K562 (cell line): ENCODE measurements around the gene CAPZB. TPM values are rescaled to one million over a fixed set of nuclear protein-coding genes. Genes with fewer than 3 reads are reported as not detected.
A peak's percentile ranks its signal among the peaks of the same experiment; 100 is the strongest.

Source experiments
- CHD2 ChIP-seq: IDR thresholded peaks from 2 replicates; pipeline ENCODE4 v1.6.1; 2011; ENCODE audit warnings: low read depth, low read length
- CREB1 ChIP-seq, 2 experiments: sonication (generic) in 1 of 2; formaldehyde crosslinking in 1 of 2; IDR thresholded peaks; 2 replicates each; pipeline versions ENCODE4 v1.6.1 to v1.8.0; 2012 to 2022; ENCODE audit warnings: inconsistent platforms in 1 of 2, mild to moderate bottlenecking in 1 of 2, missing genetic modification reagents in 1 of 2, moderate library complexity in 1 of 2
- EGR1 ChIP-seq: fragments of 450-650 bp; conservative IDR thresholded peaks from 2 replicates; pipeline ENCODE4 v1.6.1; 2017; ENCODE audit warnings: mild to moderate bottlenecking
- FOXJ2 ChIP-seq: fragments of 200-800 bp; sonication (Bioruptor generic); IDR thresholded peaks from 2 replicates; pipeline ENCODE4 v1.6.1; 2016; ENCODE audit warnings: missing genetic modification characterization, missing compliant biosample characterization
- FOXM1 ChIP-seq, 2 experiments: fragments of 450-650 bp in 1 of 2; sonication (generic) in 1 of 2; formaldehyde crosslinking in 1 of 2; IDR thresholded peaks; 2 replicates each; pipeline versions ENCODE4 v1.6.1 to v1.9.0; 2017 to 2022; ENCODE audit warnings: low read depth in 2 of 2, mild to moderate bottlenecking in 2 of 2, missing genetic modification reagents in 1 of 2, moderate library complexity in 1 of 2
- JUND ChIP-seq, 2 experiments: IDR thresholded peaks; 2 replicates in 1 of 2; 3 replicates in 1 of 2; pipeline ENCODE4 v1.6.1; 2011; ENCODE audit warnings: borderline replicate concordance in 2 of 2, low read depth in 2 of 2, low read length in 2 of 2, improper control_type of control experiment in 1 of 2, missing biosample characterization in 1 of 2, missing genetic modification characterization in 1 of 2, missing genetic modification reagents in 1 of 2
- PML ChIP-seq: IDR thresholded peaks from 2 replicates; pipeline ENCODE4 v1.6.1; 2012; ENCODE audit warnings: low read length, inconsistent platforms
- POLR2G ChIP-seq: fragments of 200-400 bp; formaldehyde crosslinking; IDR thresholded peaks from 2 replicates; pipeline ENCODE4 v1.6.1; 2017; ENCODE audit warnings: low read depth, mild to moderate bottlenecking, antibody characterized with exemption, low read length, moderate library complexity
- SMARCE1 ChIP-seq: fragments of 450-650 bp; IDR thresholded peaks from 2 replicates; pipeline ENCODE4 v1.7.1; 2016; ENCODE audit warnings: mild to moderate bottlenecking
- TAF1 ChIP-seq: IDR thresholded peaks from 2 replicates; pipeline ENCODE4 v1.6.1; 2011; ENCODE audit warnings: mild to moderate bottlenecking, low read length, moderate library complexity; ENCODE audit not compliant: insufficient read depth, control insufficient read depth, severe bottlenecking; ENCODE audit errors: extremely low read depth
- TEAD1 ChIP-seq, 2 experiments: fragments of 450-650 bp in 1 of 2; sonication (generic) in 1 of 2; formaldehyde crosslinking; IDR thresholded peaks; 2 replicates each; pipeline versions ENCODE4 v1.4.0 to v1.8.0; 2020 to 2022; ENCODE audit warnings: mild to moderate bottlenecking in 2 of 2, missing genetic modification reagents in 1 of 2
- ZBTB7A ChIP-seq: IDR thresholded peaks from 2 replicates; pipeline ENCODE4 v1.6.1; 2011; ENCODE audit warnings: low read depth, mild to moderate bottlenecking, low read length, moderate library complexity, borderline replicate concordance; ENCODE audit not compliant: control insufficient read depth
- ZNF217 ChIP-seq: sonication (generic); formaldehyde crosslinking; IDR thresholded peaks from 2 replicates; pipeline ENCODE4 v1.8.0; 2022; ENCODE audit warnings: mild to moderate bottlenecking, missing genetic modification reagents
- ZNF263 ChIP-seq: sonication (generic); formaldehyde crosslinking; IDR thresholded peaks from 2 replicates; pipeline ENCODE4 v1.8.0; 2022; ENCODE audit warnings: mild to moderate bottlenecking, missing genetic modification reagents, borderline replicate concordance
- ZNF274 ChIP-seq: IDR thresholded peaks from 2 replicates; pipeline ENCODE4 v1.6.1; 2011; ENCODE audit warnings: low read depth, mild to moderate bottlenecking, low read length, moderate library complexity, borderline replicate concordance
- polyA plus RNA-seq, 8 experiments: library from polyadenylated mRNA; depleted of rRNA in 4 of 8; stranded (reverse) in 5 of 8; unstranded in 3 of 8; fragments of >200 nt; fragmentation: Nextera tagmentation in 2 of 8; fragmentation: Illumina TruSeq in 1 of 8; extraction: Ambion mirVana in 2 of 8; extraction: Trizol in 1 of 8; gene quantifications; 2 replicates each; pipeline versions ENCODE4 v1.2.1 to v1.2.3, GENCODE V29; 2011 to 2014; ENCODE audit warnings: inconsistent platforms in 1 of 8, missing spikeins in 1 of 8
- total RNA-seq, 7 experiments: library from RNA; depleted of rRNA in 6 of 7; stranded (reverse); fragments of >200 nt in 6 of 7; fragmentation: Illumina TruSeq in 2 of 7; extraction: Trizol in 2 of 7; gene quantifications; 2 replicates each; pipeline versions ENCODE4 v1.2.1 to v1.2.3, GENCODE V29; 2011 to 2021; ENCODE audit warnings: low replicate concordance in 1 of 7
- TF ChIP-seq, protein P1 (sequence below): sonication (generic); formaldehyde crosslinking; IDR thresholded peaks from 2 replicates; pipeline ENCODE4 v1.9.0; 2022; ENCODE audit warnings: mild to moderate bottlenecking, missing genetic modification reagents
- TF ChIP-seq, protein P2 (sequence below): fragments of 450-650 bp; IDR thresholded peaks from 2 replicates; pipeline ENCODE4 v1.6.1; 2014; ENCODE audit warnings: low read depth, mild to moderate bottlenecking, moderate library complexity, borderline replicate concordance
- TF ChIP-seq, protein P3 (sequence below): conservative IDR thresholded peaks from 2 replicates; pipeline ENCODE4 v1.6.1; 2011; ENCODE audit warnings: low read depth, mild to moderate bottlenecking, low read length; ENCODE audit not compliant: control insufficient read depth
- TF ChIP-seq, protein P4 (sequence below), 3 experiments: fragments of 200-800 bp in 1 of 3; fragments of 250-450 bp in 1 of 3; fragments of 450-650 bp in 1 of 3; sonication (Bioruptor Pico) in 1 of 3; sonication (Bioruptor generic) in 1 of 3; formaldehyde crosslinking in 1 of 3; IDR thresholded peaks; 2 replicates each; pipeline versions ENCODE4 v1.6.1 to v1.8.0; 2016 to 2022; ENCODE audit warnings: mild to moderate bottlenecking in 2 of 3, missing genetic modification characterization in 2 of 3, missing compliant biosample characterization in 1 of 3, moderate library complexity in 1 of 3

CAPZB gene
- total and polyA plus RNA-seq, 9 of the 15 experiments (the other 6 are each of a cell fraction or from before 2014, with no cell fraction given): 57.6 to 297 (median 125) TPM

DNA sequence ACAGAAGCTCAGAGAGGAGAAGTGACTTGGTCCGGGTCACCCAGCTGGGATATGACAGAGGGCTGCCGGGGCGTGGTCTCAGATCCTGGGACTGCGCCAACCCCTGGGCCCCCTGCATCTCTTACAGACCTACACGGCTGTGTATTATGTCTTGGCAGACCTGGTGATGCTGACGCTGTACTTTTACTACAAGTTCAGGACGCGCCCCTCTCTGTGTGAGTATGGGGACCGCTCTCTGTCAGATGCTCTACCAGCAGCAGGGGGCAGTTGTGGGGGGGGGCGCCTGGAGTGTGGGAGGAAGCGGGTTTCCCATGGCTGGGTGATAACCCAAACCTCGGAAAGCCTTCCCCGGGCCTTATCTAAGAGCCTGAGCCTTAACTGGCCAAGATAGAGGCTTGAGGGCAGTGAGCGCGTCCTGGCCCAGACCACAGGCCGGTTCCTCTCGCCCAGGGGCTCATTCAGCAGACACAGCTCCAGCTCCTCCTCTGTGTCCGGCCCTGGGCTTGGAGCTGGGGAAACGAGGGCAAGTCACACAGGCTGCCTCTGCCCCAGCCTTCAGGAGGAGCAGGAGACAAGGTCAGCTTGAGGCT lies 159.9 kb downstream of the CAPZB start (continued):
- TF ChIP-seq JUND (IDR thresholded peaks at IDR 0.05; ENCODE audit: borderline replicate concordance, low read depth, low read length) (peak; percentile 52; the same call in 1 of the 2 replicates), JUND (tag; IDR thresholded peaks at IDR 0.05; ENCODE audit: borderline replicate concordance, low read depth, low read length) (no peak; the same call in 2 of the 3 replicates), ZNF263 (CRISPR knock-in tag) (peak; percentile 38; the same call in 1 of the 2 replicates), TEAD1 (CRISPR knock-in tag; IDR thresholded peaks at IDR 0.05) (no peak), SMARCE1 (peak; percentile 57; the same call in 1 of the 2 replicates), FOXJ2 (tag) (no peak), EGR1 (peak; percentile 24; the same call in 1 of the 2 replicates), ZNF217 (CRISPR knock-in tag) (no peak), CREB1 (IDR thresholded peaks at IDR 0.05) (no peak), CREB1 (CRISPR knock-in tag; IDR thresholded peaks at IDR 0.05) (no peak), POLR2G (0 out of 2 replicates have a peak, but pooled peaks have one; percentile 2), CHD2 (no peak), FOXM1 (IDR thresholded peaks at IDR 0.05; ENCODE audit: low read depth) (peak; percentile 41; the same call in 1 of the 2 replicates), FOXM1 (CRISPR knock-in tag; IDR thresholded peaks at IDR 0.05; ENCODE audit: low read depth) (no peak), ZBTB7A (peak; percentile 82), PML (peak; percentile 43; the same call in 1 of the 2 replicates), TAF1 (peak; percentile 28), ZNF274 (no peak)
- TF ChIP-seq, protein P1, sequence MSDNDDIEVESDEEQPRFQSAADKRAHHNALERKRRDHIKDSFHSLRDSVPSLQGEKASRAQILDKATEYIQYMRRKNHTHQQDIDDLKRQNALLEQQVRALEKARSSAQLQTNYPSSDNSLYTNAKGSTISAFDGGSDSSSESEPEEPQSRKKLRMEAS (CRISPR knock-in tag): peak; percentile 23; the same call in 1 of the 2 replicates
- TF ChIP-seq, protein P2, sequence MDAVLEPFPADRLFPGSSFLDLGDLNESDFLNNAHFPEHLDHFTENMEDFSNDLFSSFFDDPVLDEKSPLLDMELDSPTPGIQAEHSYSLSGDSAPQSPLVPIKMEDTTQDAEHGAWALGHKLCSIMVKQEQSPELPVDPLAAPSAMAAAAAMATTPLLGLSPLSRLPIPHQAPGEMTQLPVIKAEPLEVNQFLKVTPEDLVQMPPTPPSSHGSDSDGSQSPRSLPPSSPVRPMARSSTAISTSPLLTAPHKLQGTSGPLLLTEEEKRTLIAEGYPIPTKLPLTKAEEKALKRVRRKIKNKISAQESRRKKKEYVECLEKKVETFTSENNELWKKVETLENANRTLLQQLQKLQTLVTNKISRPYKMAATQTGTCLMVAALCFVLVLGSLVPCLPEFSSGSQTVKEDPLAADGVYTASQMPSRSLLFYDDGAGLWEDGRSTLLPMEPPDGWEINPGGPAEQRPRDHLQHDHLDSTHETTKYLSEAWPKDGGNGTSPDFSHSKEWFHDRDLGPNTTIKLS: no peak
- TF ChIP-seq, protein P3, sequence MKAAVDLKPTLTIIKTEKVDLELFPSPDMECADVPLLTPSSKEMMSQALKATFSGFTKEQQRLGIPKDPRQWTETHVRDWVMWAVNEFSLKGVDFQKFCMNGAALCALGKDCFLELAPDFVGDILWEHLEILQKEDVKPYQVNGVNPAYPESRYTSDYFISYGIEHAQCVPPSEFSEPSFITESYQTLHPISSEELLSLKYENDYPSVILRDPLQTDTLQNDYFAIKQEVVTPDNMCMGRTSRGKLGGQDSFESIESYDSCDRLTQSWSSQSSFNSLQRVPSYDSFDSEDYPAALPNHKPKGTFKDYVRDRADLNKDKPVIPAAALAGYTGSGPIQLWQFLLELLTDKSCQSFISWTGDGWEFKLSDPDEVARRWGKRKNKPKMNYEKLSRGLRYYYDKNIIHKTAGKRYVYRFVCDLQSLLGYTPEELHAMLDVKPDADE: peak; percentile 63; the same call in 1 of the 2 replicates
- TF ChIP-seq, protein P4, sequence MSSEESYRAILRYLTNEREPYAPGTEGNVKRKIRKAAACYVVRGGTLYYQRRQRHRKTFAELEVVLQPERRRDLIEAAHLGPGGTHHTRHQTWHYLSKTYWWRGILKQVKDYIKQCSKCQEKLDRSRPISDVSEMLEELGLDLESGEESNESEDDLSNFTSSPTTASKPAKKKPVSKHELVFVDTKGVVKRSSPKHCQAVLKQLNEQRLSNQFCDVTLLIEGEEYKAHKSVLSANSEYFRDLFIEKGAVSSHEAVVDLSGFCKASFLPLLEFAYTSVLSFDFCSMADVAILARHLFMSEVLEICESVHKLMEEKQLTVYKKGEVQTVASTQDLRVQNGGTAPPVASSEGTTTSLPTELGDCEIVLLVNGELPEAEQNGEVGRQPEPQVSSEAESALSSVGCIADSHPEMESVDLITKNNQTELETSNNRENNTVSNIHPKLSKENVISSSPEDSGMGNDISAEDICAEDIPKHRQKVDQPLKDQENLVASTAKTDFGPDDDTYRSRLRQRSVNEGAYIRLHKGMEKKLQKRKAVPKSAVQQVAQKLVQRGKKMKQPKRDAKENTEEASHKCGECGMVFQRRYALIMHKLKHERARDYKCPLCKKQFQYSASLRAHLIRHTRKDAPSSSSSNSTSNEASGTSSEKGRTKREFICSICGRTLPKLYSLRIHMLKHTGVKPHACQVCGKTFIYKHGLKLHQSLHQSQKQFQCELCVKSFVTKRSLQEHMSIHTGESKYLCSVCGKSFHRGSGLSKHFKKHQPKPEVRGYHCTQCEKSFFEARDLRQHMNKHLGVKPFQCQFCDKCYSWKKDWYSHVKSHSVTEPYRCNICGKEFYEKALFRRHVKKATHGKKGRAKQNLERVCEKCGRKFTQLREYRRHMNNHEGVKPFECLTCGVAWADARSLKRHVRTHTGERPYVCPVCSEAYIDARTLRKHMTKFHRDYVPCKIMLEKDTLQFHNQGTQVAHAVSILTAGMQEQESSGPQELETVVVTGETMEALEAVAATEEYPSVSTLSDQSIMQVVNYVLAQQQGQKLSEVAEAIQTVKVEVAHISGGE (CRISPR knock-in tag; IDR thresholded peaks at IDR 0.05): peak in 1 of 3 experiments; percentile 37; a peak in 1 of 6 replicates
